Stimulated activated naive CD4-positive, alpha-beta T cell treated with Interleukin-2 at 50 U/mL for 16 hours (primary cell): ENCODE data around the gene ZFAND2A.
"Not testable (repeated sequence)": the region's sequence is repeated elsewhere in the genome, so short reads cannot be mapped to it uniquely, and the experiment has no call there.

Source experiments
- DNase-seq: peaks from one replicate; lab custom pipeline; 2025; lab: John Stamatoyannopoulos, UW

Gene ZFAND2A

DNA sequence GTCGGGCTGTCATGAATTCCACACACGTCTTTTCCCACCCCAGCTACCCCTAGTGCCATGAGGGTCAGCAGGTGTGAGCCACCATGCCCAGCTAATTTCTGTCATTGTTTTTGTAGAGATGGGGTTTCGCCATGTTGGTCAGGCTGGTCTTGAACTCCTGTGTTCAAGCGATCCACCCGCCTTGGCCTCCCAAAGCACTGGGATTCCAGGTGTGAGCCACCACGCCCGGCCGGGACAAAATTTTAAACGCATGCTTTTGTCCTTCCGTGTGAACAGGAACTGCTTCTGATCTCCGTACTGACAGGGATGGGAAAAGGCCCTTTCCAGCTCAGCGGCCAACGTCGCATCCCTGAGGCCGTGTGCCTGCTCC is 15.6 kb upstream of the ZFAND2A start:
- DNase-seq = no peak

DNA sequence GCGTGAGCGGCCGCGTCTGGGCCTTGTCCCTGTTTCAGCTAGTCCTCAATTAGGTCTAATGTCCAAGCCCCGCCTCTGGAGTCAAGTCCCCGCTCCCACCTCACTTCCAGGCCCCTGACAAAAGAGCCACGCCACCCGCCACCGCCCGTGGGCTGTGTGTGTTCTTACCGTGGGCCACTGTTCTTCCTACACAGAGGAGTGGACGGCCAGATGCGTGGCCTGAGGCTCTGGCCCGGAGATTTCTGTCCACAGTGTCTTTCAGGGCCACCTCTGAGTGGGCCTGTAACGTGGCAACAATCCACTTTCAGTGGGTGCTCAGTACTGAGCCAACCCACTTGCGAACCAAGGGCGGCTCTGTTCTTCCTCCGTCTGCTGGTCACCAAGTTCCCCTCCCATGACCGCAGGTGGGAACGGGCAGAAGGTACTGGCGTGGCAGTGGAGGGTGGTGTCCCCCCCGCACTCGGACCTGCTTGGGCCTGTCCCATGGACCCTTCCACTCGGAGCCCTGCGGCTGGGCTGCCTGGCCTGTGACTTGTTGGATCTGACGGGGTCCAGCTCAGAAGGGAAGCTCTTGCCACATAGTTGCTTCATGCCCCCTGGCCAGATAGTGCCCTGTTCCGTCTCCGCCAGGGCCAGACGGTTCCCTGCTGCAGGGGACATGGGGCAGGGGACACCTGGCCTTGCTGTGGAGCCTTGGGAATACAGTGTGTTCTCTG is 15.0 kb upstream of the ZFAND2A start:
- DNase-seq = no peak

DNA sequence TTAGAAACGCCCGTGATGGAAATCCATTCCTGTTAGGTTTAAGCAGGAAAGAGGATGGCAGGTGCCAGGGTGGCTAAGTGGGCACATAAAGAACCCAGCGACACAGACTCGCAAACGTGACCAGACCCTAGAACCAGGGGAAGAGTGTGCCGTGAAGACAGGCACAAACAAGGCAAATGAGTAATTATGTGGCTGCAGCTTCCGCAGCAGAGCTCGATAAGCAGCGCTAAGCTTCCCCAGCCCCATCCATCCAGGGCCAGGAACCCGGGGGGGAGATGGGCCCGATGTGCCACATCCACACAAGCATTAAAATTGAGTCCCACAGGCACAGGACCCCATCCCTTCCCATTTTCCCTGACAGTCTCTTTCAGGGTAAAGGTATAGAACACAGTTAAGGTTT is 14.0 kb upstream of the ZFAND2A start:
- no peak for DNase-seq

DNA sequence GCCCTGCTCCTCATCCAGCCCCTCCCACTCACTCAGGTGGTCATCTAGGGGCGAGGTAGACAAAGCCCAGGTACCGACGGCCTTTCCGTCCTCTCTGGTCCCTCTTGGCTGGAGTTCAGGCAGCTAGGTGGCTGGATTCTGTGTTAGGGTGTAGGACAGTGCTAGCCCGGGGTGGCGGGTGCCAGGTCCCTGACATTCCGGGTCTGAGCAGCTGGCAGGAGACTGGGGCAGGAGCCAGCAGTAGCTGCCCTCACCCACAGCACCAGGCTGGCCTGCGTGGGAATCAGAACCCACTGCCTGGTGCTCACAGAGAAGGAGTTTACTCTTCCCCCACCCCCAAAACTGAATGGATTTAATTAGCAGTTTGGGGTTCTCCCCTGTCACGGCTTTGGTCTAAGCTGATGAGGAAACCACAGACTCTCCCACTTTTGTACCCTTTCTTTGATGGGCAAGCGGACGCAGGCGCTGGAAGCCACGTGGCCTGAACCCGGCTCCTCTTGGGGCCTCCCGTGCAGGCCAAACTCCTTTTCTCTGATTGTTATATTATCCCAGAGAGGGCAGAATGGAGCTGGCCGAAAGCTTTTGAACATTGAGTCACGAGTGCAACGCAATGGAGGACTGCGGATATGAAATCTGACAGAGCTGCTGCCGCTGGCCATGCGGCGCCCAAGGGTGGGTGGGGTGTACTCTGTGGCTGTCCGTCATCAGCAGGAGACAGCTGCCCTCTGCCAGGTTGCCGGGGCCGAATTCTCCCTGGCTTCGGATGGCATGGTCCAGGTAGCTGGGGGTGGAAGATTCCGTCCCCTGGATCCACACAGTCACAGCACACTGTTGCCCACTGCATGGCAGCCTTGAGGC is 12.9 kb upstream of the ZFAND2A start:
- DNase-seq = no peak

DNA sequence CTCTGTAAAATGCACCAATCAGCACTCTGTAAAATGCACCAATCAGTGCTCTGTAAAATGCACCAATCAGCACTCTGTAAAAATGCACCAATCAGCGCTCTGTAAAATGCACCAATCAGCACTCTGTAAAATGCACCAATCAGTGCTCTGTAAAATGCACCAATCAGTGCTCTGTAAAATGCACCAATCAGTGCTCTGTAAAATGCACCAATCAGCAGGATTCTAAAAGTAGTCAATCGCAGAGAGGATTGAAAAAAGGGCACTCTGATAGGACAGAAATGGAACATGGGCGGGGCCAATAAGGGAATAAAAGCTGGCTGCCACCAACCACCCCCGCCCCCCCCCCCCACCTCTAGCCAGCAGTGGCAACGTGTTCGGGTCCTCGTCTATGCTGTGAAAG is 11.5 kb upstream of the ZFAND2A start:
- DNase-seq = not testable (repeated sequence)

DNA sequence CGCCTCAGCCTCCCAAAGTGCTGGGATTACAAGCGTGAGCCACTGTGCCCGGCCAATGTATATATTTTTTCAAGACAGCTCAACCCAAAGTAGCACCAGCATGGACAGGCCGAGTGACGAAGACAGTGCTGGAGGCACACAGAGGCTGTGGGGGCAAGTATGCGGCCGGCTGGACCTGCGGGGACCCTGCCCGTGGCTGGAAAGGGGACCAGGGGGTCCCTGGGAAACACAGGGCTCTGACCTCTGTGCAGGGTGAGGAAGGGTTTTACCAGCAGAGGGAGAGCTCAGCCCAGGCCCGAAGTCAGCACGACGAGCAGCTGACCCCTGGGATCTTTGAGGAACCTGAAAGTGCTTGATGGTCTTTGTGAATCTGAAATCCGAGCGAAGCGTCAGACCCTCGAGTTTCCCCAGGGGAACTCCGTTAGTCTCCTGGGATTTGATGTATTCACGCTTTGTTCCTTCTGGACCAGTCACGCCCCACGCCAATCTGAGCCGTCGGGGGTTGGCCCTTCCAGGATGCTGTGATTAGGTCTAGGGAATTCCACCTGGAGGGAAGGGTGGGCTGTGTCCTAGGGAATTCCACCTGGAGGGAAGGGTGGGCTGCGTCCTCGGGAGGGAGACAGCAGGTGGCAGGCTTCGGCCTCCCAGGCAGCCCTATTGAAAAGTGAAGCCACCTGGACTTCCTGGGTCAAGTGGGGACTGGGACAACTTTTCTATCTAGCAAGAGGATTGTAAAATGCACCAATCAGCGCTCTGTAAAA is 10.9 kb upstream of the ZFAND2A start:
- no peak for DNase-seq

DNA sequence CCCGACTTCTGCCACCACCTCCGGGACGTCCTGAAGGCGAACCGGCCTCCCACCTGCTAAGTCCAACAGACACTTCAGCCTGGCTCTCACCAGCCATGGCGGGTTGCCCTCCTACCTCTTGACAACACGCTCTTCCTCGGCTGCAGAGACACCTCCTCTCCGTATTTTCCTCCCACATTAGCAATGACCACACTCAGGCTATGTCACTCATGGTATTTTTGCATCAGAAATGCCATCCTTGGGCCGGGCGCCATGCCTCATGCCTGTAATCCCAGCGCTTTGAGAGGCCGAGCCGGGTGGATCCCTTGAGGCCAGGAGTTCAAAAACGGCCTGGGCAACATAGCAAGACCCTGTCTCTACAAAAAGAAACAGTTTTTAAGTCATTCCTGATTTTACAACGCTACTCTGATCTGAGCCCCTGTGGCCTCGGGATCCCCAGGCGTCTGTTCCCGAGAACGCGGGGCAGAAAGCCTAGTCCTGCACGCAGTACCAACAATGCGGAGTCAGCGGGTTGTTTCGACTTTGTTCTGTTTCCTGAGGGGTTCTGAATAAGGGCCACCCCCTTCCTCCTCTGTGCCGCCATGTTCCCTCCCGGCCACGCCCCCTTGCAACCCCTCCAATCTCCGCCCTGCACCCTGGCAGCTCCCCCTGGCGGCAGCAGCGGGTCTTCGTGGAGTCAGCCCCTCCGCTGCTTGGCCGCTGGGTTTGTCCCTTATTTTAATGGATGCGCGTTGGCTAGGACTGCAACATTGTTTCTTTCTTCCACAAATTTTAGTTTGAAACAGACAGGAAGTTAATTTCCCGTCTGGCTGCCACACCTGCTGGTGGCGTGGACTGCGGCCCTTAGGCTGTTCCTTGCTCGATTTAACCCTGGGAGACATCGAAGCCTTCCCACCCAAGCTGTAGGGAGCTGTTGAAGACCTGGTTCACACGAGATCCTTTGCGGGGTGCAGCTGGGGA is 9.7 kb upstream of the ZFAND2A start:
- peak; percentile 61 for DNase-seq

DNA sequence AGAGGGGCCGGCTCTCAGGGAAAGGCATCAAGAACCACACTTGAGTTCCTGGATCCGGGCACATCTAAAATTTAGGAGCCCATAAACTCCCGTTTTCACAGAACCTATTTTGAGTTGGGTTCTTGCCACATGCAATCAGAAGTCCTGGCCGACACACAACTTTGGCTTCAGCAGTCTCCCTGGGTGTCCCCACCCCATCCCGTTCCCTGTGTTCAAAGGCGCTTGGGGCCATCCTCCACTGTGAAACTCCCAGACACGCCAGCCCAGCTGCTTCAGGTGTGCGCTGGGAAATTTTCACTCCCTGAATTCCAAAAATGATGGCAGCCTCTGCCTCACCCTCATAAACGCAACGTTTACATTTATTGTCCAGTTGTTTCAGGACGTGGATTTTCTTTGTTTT is 8.4 kb upstream of the ZFAND2A start:
- DNase-seq = no peak

DNA sequence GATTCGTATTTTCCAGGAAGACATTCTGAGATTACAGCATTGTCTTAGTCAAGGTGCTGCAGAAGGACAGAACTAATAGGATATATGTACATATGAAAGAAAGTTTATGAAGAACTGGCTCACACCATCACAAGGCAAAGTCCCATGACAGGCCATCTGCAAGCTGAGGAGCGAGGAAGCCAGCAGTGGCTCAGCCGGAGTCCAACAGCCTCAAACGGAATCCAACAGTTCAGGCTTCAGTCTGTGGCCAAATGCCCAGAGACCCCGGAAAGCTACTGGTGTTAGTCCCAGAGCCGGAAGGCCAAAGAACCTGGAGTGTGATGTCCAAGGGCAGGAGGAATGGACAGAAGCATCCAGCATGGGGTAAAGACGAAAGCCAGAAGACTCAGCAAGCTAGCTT is 4.4 kb upstream of the ZFAND2A start:
- DNase-seq = no peak

DNA sequence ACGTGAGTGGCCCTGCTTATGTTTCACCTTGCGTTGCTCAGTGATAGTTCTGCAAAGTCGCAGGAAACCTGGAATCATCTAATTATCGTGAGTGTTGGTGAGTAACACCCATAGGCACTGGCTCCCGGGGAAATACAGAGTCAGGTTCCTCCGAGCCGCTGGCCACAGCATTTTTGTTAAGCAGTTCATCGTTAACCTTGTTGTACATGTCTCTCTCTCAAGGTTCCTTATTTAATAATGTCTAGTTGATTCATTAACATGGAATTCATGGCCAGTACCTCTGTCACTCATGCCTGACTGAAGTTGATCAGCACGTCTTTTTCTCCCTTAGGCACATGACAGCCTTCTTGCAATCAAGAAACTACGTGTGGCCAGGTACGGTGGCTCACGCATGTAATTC is 3.1 kb upstream of the ZFAND2A start:
- DNase-seq = no peak

DNA sequence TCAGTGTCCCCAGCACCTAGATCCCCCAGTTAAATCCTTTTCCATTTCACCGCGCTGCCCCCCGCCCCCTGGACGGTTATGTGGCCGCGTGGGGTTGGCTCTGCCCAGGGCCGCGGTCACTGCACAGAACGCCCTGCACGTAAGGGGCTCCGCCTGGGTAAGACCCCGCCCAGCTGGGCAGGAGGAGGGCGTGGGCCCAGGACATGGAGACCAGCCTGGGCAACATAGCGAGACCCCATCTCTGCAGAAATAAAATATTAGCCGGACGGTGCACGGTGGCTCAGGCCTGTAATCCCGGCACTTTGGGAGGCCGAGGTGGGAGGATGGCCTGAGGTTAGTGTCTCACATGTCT is 650 bp upstream of the ZFAND2A start:
- no peak for DNase-seq

DNA sequence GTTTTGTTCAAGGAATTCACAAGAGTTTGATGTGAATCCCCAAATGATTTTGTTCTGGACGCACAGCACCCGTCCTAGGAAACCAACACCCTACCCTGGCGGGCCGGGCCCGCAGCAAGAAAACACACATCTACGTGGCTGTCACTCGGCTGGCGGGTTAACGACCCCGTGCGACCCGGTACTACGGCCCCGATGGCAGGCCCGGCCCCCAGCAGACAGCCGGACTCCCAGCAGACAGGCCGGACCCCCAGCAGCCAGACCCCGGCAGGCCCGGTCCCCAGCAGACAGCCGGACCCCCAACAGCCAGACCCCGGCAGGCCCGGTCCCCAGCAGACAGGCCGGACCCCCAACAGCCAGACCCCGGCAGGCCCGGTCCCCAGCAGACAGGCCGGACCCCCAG is 765 bp downstream of the ZFAND2A start:
- DNase-seq = not testable (repeated sequence)

DNA sequence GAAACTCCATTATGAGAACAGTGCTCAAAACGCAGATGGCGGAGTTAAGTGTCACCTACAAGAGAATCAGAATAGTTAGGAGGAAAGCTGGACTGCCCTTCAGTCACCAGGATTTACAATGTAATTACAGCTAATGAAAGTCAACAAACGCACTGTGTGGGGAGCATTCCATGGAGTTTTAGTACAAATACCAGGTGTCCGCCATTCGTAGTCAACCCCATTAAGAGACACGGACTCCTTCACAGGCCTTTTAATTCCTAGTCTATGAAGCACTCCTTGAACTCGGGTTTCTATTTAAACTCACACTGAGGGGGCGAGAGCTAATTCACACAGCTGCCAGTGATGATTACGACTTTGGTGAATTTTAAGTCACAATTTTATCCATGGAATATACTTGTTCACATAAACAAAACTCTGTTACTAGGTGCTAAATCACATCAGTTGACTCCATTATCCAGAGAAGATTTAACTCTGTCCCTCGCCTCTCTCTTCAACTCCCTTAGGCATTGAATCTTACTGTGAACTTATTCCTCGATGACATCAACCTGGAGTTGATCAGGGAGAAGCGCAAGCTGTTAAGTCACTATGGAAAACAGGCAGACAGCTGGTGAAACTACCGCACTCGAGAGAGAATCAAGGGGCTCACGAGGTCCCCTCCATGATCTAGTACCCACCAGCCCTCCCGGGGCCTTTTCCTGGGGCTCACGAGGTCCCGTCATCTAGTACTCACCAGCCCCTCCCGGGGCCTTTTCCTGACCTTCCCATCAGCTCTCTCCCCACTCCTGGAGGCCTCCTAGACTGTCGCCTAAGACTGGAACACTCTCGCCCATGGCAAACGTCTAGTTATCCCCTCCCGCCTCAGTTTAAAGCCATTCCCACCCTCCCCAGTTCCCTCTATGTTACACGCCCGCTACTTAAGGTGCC is 1.5 kb downstream of the ZFAND2A start:
- no peak for DNase-seq

DNA sequence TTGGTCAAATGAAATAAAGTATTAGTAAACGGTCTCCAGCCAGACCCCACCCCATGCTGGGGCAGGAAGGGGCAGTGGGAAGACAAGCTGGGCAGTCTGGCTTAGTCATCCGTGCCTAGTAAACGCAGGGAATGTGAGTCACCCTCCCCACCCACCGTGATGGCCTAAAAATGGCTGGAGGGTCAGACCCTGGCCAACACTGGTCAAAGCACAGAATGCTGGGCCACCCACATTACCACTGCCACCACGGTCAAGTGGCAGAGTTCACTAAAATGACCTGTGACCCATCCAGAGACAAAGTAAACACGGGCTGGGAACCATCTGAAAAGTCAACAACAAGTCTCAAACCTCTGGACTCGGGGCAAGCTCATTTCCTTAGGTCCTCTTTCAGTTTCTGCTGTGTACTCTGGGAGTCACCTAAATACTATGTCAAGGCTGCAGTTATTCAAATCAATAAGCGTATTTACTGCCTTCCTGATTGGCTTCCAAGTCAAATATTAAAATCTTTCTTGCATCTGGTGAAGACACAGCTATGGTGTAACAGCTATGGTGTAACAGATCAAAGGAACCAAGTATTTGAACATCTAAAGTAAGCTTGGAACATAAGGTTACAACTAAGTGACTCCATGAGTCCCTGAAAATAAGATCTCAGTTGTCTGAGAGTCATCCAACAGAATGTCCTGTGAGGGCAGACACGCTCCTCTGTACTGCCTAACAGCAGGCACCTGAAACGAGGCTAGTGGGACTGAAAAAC is 3.0 kb downstream of the ZFAND2A start:
- no peak for DNase-seq

DNA sequence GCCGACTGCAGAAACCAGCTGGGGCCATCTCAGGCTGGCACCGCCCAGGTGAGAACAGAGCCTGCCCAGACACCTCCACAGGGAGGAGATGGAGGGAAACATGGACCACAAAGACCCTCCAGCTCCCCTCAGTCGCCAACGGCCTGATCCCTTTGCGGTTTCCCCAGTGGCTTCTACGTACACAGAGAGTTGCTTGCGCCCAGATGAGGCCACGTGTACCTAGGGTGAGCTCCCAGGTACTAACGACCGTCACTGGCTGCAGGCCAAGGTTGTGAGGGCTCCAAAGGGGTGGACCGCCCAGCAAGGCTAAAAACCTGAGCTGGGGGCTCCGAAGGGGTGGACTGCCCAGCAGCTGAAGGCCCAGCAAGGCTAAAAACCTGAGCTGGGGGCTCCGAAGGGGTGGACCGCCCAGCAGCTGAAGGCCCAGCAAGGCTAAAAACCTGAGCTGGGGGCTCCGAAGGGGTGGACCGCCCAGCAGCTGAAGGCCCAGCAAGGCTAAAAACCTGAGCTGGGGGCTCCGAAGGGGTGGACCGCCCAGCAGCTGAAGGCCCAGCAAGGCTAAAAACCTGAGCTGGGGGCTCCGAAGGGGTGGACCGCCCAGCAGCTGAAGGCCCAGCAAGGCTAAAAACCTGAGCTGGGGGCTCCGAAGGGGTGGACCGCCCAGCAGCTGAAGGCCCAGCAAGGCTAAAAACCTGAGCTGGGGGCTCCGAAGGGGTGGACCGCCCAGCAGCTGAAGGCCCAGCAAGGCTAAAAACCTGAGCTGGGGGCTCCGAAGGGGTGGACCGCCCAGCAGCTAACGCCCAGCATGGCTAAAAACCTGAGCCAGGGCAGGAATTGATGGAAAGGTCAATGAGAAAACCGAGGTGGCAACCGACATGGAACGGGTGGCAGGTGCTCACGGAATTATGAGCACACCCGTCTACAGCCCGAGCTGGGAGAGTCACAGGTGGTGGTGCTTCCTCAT is 3.9 kb downstream of the ZFAND2A start:
- DNase-seq = not testable (repeated sequence)

DNA sequence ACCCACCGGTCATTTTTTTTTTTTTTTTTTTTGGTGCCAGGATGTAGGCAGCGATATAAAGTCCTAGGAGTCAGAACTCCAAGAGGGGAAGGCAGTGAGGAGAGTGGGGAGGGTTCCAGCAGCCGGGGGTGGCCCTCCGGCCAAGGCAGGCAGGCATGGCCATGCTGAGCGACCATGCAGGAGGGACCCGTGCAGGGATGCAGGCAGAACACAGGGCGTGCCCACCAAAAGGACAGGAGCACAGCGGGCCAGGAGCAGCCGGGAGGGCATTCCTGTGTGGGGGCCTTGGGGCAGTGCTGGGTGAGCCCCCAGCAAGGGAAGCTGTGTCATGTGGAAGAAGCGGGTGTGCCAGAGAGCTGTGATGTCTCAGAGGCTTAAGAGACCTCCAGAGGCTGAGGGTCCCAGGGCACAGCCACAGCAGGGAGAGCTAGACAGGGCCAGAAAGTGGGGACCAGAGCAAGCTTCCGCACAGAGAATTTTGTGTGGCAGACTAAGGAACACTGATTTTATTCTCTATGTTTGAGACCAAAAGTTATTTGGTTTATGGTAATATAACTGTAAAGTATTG is 5.7 kb downstream of the ZFAND2A start:
- no peak for DNase-seq

DNA sequence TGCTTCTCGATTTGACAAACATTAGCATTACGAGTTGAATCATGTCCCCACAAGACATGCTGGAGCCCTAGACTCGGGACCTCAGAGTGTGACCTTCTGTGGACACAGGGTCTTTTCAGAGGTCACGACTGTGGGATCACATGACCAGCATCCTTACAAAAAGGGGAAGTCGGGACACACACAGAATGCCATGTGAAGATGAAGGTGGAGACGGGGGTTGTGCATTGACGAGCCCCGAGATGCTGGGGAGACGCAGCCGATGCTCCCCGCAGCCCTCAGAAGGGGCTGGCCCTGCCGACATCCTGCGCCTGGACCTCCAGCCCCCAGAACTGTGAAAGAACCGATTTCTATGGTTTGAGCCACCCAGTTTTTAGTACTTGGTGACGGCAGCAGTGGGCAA is 7.5 kb downstream of the ZFAND2A start:
- DNase-seq = no peak

DNA sequence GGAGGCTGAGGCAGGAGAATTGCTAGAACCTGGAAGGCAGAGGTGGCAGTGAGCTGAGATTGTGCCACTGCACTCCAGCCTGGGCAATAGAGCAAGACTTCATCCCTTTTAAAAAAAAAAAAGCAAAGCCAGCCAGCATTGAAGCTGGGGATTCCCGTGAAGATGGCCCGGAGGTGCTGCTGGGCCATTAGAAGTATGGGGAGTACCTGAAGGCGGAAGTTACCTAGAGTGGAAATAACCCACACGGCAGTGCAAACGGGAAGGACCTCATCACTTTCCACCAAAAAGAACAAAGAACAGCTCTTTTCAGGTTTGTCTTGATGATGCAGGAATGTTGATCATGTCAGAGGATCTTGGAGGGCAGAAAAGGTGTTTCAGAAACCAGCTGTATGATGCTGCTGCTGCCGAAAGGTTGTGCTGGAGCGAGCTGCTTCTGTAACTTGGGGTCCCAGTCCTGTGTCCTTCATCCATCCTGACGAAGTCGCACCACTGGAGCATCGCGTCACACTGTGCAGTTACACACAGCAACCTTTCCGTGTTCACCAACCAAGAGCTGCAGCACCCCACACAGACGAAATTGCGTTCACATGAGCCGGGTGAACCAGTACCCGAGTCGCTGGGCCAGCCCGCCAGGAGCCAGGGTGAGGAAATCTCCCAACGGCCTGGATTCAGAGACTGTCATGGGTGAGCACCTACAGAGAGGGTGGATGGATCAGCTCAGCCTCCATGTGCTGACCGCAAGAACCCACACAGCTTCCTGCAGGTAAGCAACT is 8.2 kb downstream of the ZFAND2A start:
- no peak for DNase-seq
